ENCODE results near the gene CGB3.
"Not testable (repeated sequence)": the region's sequence is repeated elsewhere in the genome, so short reads cannot be mapped to it uniquely, and the experiment has no call there.

The CGB3 gene

DNA sequence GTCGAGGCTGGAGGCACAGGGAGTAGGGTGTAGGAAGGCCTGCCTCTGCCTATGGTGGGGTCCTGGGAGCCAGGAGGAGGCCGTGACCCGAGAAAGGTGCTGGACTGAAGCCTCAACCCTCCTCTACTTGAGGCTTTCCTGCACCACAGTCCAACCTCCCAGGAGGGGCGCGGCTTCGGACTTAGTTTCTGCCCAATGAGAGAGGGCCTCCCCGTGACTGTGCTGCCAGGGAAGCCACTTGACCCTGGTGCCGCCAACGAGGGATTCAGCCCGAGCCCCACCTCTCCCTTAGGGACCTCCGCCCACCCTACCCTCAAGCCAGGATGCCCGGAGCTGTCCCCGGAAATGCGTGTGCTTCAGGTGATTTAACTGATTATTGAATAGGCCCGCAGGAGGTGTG, at the start of gene CGB3:
TSS of gene CGB3 (minus strand) at position 101 of the 400 bp plus-strand sequence. CDS start 362 bp downstream, outside the sequence.
- DNase-seq: not testable (repeated sequence)

- DNase-seq: no peak
Measured at GRCh38 chr19:49071860-49072547, 47.9 kb upstream of the CGB3 start.

GRCh38 chr19:49070416-49070815, 46.3 kb upstream of the CGB3 start:
- DNase-seq: no peak

GRCh38 chr19:49069026-49069425, 44.9 kb upstream of the CGB3 start:
- DNase-seq: no peak

DNA sequence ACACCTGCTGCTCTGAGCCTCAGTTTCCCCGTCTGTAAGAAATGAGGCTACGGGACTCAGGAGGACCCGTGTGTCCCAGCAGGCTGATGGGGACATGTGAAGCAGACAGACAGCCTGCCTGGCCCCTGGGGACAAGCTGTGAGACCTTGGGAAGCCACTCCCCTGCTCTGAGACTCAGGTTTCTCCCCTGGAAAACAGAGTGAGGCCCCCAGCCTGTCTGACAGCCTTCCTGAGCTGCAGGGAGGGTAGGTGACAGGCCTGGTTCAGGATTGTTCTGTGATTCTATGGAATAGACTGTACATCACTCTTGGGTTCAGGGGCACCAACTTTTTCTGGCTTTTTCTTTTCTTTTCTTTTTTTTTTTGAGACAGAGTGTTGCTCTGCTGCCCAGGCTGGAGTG, 43.4 kb upstream of the CGB3 start:
- DNase-seq: no peak

DNA sequence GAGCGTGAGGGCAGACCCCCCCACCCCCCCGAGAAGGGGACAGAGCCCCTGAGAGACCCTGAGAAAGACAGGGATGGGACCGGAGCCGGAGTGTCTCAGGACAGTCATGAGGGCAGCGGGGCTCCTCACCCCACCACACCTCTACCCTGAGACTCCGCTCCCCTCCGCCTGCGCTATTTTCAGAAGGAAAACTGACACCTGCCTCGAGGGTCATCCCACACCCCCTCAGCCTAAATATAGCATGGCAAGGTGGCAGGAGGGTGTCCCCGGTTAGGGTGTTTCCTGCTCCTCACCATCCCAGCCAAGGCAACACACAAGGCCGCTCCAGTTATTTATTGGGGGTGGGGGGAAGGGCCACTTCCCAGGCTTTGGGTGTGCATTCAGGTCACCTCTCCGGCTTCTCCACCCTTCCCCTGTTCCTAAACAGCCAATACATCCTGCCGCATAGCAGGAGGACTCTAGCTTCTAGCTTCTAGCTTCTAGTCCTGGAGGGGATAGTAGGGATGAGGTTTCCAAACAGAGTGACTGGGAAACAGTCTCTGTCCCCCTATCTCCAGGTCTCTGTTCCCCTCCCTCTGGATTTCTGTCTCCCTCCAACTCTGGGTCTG, 41.9 kb upstream of the CGB3 start:
- DNase-seq: no peak

- no peak for DNase-seq
Measured at GRCh38 chr19:49064768-49065611, 40.9 kb upstream of the CGB3 start, which contains the start of gene NTF4. Gene NTF4, minus strand, starts transcription at chr19:49064818. Its CDS starts 2,821 bp downstream, at chr19:49061997.

GRCh38 chr19:49064029-49064629, 40.0 kb upstream of the CGB3 start:
- DNase-seq: no peak

- no peak for DNase-seq
Measured at GRCh38 chr19:49061445-49061844, 37.3 kb upstream of the CGB3 start.

DNA sequence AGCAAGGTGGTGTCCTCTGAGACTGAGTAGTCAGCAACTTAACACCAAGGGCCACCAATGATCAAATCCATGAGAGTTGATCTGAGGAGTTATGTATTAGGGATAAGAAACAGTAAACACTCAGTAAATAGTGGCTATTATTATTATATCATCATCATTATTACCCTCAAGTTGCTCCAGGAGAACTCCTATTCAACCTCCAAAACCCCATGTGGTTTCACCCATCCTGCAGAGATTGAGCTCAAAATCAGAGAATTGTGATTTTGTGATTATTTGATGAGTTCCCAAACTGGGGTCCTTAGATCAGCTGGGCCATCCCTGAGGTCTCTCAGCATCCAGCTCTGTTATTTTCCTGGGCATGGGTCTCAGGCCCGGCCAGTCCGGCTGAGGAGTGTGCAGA, 36.9 kb upstream of the CGB3 start:
- no peak for DNase-seq

DNA sequence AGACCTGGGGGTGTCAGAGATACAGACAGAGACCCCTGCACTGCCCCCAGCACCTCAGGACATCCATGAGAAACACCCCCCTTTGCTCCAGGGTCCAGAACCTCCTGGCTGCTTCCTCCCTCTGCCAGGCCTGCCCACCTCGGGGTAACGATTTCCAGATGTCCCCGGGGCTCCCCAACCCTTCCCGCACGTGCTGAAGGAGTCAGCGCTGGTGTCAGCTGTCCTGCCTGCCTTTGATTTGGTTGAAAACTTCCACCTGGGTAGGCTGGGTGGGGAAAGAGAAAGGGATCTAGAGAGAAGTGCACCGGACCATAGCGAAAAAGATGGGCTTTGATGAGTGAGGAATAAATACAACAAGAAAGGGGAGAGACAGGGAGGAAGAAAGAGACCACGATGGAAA, 34.9 kb upstream of the CGB3 start:
- DNase-seq: no peak

GRCh38 chr19:49058562-49058961, 34.4 kb upstream of the CGB3 start:
- no peak for DNase-seq

- no peak for DNase-seq
Measured at GRCh38 chr19:49057636-49058234, 33.6 kb upstream of the CGB3 start, which contains the start of gene CGB7. Gene CGB7, minus strand, starts transcription at chr19:49057749. Its CDS starts 2,374 bp downstream, at chr19:49055375.

DNA sequence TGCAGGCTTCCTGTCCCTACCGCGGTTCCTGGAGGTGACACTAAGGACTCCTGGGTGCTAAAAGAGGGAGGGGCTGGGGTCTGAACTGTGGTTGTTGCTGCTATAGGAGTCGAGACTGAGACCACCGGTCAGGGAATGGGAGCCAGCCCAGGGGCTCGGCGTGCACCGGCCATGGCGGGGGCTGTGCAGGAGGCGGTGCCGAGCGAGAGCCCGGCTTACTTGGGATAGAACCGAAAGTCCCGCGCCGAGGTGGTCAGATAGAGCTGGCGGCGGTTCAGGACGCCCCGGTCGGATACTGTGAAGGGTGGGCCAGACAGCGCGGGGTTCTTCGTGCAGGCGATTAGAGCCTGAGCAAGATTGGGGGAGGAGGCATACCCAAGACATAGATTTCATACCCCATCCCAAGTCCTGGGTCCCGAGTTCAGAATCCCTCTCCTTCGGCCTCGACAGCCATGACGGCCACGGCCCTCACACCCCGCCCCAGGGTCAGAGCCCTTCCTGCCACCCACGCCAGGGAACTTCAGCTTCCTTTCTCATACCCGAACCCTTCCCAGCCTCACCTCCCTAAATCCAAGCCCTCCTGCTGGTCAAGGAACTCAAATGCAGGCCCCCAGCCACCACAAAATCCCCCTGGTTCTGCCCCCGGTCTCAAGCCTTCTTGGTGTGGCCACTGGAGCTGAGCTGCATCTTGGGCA, 32.9 kb upstream of the CGB3 start:
- DNase-seq: not testable (repeated sequence)

DNA sequence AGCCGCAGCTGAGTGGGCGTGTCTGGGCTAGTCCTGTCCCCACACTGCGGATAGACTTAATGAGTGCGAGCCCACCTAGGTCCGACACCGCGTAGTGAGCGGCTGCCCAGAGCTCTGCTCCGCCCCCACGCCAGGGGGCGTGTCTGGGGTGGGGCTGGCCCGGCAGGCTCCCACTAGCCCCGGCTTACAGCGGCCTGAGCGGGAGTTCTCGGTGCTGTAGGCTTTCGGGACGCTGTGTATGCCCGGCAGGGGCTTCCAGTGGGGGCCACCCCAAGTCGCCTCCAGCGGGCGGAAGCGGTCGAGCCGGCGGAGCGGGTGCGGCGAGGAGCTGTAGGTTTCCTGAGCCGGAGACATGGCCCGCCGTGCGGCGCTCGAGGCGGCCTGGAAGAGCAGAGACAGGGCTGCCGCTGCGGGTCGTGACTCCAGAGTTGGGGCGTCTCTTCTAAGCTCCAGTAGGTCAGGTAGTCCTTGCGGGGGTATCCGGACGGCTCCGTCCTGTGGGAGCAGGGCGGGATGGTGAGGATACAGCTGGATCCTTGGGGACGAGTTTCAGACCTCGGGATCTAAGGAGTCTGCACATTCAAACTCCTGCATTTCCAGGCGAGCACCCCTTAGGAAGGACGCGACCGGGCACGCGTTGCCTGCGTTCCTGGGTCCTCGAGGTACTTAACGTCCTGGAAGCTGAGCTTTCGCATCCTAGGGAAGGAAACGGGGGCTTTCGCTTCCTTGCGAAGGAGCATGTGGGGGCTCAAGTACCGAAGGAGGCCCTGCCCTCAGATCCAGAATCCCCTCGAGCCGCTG, 32.2 kb upstream of the CGB3 start:
- DNase-seq: no peak

- DNase-seq: not testable (repeated sequence)
Measured at GRCh38 chr19:49050376-49051033, 26.4 kb upstream of the CGB3 start.

DNA sequence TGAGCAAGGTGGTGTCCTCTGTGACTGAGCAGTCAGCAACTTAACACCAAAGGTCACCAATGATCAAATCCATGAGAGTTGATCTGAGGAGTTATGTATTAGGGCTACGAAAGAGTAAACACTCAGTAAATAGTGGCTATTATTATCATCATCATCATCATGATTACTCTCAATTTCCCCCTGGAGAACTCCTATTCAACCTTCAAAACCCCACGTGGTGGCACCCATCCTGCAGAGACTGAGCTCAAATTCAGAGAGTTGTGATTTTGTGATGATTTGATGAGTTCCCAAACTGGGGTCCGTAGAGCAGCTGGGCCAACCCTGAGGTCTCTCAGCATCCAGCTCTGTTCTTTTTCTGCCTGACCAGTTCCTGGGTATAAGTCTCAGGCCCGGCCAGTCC, 25.7 kb upstream of the CGB3 start:
- not testable (repeated sequence) for DNase-seq

DNA sequence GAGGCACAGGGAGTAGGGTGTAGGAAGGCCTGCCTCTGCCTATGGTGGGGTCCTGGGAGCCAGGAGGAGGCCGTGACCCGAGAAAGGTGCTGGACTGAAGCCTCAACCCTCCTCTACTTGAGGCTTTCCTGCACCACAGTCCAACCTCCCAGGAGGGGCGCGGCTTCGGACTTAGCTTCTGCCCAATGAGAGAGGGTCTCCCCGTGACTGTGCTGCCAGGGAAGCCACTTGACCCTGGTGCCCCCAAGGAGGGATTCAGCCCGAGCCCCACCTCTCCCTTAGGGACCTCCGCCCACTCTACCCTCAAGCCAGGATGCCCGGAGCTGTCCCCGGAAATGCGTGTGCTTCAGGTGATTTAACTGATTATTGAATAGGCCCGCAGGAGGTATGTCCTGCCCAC, 24.9 kb upstream of the CGB3 start, which contains the start of gene CGB8:
TSS of gene CGB8 (minus strand) at position 101 of the 400 bp plus-strand sequence. CDS start 372 bp downstream, outside the sequence.
- DNase-seq: not testable (repeated sequence)

DNA sequence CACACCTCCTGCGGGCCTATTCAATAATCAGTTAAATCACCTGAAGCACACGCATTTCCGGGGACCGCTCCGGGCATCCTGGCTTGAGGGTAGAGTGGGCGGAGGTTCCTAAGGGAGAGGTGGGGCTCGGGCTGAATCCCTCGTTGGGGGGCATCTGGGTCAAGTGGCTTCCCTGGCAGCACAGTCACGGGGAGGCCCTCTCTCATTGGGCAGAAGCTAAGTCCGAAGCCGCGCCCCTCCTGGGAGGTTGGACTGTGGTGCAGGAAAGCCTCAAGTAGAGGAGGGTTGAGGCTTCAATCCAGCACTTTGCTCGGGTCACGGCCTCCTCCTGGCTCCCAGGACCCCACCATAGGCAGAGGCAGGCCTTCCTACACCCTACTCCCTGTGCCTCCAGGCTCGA, 19.4 kb upstream of the CGB3 start, which contains the start of gene CGB5:
TSS of gene CGB5 (plus strand) at position 301 of the 400 bp plus-strand sequence. CDS start 362 bp downstream, outside the sequence.
- DNase-seq: not testable (repeated sequence)

DNA sequence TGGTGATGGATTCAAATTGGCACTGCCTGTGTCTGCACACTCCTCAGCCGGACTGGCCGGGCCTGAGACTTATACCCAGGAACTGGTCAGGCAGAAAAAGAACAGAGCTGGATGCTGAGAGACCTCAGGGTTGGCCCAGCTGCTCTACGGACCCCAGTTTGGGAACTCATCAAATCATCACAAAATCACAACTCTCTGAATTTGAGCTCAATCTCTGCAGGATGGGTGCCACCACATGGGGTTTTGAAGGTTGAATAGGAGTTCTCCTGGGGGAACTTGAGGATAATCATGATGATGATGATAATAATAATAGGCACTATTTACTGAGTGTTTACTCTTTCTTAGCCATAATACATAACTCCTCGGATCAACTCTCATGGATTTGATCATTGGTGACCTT, 18.5 kb upstream of the CGB3 start:
- not testable (repeated sequence) for DNase-seq

Measured in NK-92 treated with Interleukin-12 subunit alpha and Interleukin-12 subunit beta, amount 100 ng/mL, for 24 hours (cell line).